Activated T-cell treated with anti-CD3 and anti-CD28 coated beads for 48 hours (primary cell): ENCODE measurements around the gene GALNT9.

Experiments used
- DNase-seq: peaks from one replicate; pipeline ENCODE4 v3.0.0-alpha.2; 2020; ENCODE audit warnings: low read depth

GALNT9 gene

DNA sequence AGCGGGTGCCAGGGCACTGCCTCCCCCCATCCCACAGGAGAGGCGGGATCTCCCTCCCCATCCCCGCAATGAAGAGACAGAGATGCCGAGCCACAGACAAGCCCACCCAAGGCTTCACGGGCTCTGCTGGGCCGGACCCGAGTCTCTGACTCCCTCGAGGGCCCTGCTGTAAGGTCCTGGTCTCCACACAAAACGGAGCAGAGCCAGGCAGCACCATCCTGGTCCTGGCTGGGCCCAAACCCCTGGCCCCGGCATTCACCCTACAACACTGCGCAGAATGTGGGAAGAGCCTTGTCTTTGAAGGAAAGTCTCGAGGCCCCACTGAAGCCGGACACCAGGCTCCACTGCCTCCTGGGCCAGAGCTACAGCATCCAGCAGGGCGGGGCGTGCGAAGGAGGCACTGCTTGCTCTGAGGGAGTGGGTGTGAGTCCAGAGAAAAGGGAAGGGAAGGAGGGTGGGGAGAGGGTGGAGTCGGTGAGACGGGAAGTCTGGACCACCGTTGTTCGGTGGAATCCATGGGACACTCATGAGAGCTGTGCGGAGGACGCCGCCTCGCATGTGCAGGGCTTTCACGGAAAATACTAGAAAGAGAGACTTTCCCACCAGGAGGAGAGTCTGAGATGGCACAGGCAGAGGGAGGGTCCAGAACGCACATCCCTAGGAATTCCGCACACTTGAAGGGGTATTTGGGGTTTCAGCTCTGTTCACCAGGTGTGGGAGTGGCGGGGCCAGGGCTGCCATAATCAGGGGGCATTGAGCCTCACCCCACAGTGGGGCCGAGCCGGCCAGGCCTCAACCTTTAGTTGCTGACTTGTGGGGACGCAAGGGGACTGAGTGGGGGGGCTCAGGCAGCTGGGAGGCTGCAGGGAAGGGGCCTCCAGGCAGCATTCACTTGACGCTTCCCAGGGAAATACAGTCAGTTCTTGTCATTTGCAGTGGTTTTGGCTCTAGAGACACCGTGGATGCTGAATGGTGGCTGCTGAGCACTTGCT is 36.8 kb downstream of the GALNT9 start:
- DNase-seq: no peak

DNA sequence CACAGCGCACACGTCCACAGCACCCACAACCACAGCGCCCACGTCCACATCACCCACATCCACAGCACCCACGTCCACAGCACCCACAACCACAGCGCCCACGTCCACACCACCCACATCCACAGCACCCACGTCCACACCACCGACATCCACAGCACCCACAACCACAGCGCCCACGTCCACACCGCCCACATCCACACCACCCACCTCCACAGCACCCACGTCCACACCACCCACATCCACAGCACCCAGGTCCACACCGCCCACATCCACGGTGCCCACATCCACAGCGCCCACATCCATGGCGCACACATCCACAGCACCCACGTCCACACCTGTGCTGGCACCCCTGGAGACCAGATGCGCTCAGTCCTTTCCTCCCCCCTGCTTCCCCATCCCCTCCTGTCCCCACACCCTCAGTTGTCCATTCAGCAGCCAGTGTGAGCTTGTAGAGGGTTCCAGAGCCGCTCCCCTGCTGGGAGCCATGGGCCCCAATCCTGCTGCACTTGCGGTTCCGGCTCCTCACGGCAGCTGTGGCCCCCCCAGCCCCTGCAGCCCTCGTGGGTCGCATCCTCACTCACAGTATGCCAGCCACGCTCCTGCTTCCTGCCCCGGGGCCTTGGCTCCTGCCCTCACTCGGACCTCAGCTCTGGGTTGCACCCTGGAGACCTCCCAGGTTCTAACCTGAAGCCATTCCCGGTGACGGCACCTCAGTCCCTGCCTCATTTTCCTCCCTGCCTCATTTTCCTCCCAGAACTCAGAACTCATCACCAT is 37.8 kb downstream of the GALNT9 start:
- DNase-seq: no peak

DNA sequence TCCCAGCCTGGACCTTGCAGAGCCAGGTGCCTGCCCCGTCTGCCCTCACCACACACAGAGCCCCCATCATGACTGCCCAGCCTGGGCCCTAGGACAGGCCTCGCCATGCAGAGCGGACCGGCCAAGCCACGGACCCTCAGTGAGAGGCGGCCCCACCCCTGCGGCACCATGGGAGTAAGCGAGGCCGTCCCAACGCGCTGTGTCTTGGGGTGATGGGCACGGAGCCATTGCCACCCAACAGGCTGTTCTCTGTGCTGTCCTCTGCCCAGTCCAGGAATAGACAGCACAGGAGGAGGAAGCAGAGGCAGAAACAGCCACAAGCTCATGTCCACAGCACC is 39.2 kb downstream of the GALNT9 start:
- DNase-seq: no peak

DNA sequence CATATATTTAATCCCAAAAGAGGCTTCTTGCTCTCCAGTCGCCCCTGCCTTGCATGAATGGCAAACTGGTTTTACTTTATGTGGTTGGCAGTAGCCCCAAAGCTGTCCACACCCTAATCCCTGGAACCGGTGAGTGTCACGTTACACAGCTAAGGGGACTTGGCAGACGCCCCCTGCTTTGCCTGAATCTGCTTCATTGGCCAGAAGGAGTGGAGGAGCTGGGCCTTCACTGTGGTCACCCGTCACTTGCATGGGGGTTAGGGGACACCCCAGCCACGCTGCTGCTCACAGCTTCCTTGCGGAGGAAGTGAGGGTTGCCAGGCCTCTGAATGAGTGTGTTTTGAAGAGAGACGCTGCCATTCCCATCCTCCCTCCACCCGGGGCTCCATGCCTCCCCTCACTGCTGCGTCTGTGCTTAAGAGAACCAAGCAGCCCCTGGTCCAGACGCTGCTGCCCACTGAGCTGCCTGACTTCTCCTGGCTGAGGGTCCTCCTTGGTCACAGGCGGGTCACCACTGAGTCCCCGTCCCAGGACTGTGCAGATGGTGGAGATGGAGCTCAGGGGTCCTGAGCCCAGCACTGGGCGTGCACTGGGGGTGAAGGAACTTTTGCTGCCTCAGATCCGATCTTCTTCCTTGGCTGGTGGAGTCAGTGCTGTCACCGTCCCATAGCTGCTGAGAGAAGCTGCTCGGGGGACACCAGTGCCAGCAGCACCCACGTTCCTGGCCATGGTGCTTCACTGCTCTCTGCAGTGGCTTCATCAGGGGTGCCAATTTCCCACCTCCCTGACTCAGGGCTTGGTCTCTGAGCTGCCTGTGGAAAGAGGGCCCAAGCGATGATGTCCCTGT is 39.8 kb downstream of the GALNT9 start:
- DNase-seq: no peak

DNA sequence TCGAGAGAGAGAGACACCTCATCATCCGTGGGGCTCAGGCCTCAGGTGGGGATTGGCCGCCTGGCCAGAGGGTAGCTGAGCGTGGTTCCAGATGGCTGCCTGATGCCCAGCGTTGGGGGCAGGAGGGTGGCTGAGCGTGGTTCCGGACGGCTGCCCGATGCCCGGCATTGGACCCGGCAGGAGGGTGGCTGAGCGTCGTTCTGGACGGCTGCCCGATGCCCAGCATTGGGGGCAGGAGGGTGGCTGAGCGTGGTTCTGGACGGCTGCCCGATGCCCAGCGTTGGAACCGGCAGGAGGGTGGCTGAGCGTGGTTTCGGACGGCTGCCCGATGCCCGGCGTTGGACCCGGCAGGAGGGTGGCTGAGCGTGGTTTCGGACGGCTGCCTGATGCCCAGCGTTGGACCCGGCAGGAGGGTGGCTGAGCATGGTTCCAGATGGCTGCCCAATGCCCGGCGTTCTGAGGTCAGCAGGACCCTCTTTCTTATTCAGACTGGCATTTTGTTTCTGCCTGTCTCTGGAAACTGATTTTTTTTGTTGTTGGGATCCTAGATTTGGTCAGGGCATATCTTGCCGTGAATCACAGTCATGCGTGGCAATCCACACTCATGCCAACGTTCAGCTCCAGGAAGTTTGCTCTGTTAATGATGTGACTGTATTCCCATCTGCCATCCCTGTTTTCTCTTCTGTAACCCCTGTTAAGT is 40.7 kb downstream of the GALNT9 start:
- no peak for DNase-seq

DNA sequence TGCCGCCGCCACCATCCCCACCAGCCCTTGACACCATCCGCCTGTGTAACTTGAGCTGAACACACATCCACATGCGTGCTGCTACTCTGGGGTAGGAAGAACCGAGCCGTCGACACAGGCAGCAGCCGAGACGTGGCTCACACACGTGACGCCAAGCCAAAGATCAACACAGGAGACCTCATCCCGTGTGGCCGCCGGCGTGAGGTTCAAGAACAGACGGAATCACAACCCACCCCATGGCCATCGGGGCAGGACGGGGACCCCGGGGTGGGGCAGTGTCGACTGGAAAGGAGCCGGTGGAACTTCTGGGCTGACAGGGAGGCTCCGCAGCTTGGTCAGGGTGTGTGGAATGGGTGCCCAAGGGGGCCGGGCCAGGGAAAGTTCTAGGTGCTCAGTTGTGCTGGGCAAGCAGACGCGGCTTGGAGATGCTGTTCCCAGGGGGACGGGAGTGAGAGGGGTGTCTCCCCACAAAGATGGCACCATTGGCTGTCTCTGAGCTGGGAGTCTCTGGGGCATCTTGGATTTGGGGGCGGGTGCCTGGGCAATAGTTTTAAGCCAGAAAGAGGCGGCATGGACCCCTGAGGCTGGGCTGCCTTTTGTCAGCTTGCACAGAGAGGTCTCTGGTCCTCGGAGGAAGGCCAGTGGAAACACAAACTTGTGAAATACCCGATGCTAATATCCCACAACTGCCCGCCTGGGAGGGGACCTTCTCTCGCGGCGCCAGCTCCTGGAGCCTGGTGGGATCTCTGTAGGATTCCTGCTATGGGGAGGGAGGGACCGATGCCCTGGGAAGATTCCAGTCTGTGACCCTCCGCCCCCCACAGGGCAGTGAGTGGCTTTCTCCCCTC is 41.8 kb downstream of the GALNT9 start:
- no peak for DNase-seq

DNA sequence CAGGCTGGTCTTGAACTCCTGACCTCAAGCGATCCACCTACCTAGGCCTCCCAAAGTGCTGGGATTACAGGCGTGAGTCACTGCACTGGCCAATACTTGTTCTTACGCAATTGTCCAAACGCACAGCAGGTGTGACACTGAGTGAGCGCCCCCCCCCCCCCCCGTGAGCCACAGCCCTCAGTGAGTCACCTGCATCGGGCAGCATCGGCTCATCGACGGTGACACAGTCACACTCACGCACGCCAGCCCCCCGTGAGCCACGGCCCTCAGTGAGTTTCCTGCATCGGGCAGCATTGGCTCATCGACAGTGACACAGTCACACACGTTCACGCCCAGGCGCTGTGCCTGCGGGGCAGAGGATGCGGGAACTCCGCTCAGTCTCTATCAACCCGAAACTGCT is 42.5 kb downstream of the GALNT9 start:
- no peak for DNase-seq

DNA sequence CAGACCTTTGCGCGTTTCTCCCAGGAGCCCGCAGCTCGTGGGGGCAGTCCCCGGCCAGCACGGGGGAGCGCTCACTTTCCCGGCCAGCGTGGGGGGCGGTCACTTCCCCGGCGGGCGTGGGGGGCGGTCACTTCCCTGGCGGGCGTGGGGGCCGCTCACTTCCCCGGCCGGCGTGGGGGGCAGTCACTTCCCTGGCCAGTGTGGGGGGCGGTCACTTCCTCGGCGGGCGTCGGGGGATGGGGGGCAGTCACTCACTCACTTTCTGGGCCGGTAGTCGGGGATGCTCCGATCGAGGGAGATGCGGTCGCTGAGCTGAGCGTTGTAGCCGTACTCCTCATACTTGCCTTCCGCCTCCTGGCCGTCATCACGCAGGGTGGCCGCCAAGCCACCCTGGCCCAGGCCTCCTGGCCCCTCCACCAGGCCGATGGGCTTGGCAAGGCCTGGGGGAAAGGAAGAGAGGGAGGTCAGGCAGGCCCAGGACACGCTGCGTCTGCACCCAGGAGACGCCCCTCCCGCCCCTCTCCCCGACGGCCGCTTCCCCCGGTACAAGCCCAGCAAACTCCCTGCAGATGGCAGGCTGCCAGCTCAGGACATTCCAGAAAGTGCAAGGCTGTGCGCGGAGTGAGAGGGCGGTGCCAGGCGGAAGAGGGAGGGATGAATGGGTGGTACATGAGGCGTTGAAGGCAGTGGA is 43.3 kb downstream of the GALNT9 start:
- no peak for DNase-seq

DNA sequence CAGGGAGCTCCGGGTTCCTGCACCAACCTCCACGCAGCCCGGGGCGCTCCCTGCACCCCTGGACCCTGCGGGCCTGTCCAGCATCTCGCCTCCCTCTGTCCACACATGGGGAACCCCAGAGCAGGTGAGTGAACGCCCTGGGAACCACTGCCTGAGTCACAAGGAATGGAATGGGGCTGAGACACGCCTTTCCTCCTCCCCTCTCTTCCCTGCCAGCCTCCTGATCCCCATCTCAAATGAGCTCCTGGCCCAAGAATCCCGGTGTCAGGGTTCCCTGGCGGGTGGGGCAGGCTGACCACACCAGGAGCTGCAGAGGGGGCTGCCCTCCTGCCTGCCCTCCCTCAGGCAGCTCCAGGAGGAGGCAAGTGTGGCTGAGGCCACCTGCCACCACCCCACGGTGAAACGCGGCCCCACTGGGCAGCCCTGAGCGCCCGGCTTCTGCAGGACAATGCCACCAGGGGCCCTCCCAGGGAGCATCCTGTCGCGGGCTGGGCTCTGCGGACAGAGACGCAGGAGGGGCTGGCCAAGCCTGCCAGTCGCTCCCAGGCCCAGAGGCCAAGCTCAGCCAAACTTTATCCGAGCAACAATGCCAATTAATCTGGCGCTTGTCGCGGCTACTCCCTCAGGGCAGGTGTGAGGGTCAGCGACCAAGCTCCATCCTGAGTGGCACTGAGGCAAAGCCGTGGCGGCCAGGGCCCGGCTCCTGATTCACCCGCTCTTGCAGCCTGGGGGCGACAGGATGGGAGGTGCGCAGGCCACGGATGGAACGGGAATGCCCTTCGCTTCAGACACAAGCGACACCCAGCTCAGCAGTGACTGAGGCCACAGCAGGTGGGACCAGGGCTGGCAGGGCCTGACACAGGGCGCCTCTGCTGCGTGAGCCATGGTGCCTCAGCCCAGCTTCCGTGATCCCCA is 44.3 kb downstream of the GALNT9 start:
- no peak for DNase-seq

DNA sequence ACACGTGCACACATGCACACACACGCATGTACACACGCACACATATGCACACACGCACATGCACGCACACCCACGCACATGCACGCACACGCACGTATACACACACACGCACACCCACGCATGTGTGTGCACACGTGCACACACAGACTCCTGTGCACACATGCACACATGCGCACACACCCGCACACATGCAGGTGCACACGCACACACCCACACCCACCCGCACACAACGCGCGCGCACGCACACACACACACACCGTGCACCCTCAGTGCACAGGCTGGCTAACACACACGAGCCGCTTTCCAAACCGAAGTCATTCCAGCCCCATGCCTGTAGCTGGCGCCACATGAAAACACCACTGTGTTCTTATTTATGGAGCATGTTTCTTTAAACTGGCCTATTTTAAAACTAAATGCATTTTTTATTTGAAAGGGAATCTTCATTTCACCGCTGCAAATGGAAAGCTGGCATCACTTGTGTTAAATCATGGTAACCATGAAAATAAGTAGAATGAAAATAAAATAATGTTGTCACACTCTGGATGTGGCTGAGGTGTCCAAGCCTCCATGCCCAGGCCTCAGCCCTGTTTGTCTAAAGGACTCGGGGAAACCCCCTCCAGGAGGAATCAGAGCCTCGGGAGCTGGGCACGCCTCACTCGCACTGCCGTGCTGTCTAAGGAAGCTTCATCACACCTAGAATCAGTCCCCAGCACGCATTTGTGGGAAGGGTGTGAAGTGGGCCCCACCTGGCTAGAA is 45.1 kb downstream of the GALNT9 start:
- DNase-seq: no peak

DNA sequence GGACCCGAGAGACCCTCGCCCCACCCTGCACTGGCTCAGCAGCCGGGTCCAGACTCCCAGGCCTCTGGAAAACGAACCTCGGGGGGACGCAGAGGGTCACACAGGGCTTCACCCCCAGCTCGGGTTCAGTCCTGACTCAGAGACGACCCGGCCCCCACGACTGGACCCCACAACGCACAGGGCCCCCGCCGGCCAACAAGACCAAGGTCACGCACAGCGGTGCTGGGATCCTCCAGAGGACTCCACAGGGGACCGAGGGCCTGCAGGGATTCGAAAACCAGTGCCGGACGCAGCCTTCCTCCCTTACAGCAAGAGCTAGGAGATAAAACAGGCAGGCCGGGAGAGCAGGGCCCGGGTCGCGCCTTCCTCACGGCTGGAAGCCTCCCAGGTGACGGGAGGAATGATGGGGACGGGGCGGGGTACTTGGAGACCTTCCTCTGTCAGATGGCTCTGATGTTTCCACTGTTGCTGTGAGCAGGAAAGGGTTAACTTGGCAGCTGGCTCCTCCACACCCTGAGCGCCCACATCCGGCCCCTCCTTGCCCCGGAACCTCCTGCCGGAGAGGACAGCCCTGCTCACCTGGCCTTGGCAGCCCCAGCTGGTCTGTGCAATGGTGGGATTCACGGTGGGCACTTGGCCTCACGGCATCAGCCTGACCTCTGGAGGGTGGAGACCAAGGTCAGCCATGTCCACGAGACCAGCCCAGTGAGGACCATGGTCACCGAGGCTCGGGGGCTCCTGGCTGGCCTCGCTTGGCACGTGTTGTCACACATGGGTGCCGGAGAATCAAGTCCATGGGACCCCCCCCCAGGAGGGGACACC is 46.2 kb downstream of the GALNT9 start:
- no peak for DNase-seq

DNA sequence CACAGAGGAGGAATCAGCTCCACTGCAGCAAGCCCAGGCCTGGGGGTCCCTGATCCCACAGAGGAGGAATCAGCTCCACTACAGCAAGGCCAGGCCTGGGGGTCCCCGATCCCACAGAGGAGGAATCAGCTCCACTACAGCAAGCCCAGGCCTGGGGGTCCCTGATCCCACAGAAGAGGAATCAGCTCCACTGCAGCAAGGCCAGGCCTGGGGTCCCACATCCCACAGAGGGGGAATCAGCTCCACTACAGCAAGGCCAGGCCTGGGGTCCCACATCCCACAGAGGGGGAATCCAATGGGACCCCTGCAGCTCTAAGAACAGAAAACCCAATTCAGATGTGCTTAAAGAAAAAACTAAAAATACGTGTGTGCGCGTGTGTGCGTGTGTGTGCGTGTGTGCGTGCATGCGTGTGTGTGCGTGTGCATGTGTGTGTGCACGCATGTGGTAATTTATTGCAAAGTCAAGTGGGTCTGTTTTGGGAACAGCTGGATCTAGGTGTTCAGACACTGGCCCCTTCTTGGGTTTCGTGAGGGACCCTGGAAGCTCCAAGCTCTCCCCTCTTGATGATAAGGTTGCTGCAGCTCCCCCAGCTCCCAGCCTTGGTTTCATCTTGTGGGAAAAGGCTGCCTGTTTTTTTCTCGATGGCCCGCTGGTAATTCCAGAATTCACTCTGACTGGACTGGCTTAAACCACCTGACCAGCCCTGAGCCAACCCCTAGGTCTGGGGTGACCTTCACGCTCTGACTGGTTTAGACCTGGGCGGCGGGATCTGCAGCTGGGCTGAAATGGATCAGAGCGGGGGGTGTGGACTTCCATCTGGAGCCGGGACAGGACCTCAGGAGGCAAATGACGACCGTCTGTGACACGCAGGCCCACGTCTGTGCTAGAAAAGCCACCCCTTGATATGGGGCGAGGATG is 47.1 kb downstream of the GALNT9 start:
- DNase-seq: no peak

DNA sequence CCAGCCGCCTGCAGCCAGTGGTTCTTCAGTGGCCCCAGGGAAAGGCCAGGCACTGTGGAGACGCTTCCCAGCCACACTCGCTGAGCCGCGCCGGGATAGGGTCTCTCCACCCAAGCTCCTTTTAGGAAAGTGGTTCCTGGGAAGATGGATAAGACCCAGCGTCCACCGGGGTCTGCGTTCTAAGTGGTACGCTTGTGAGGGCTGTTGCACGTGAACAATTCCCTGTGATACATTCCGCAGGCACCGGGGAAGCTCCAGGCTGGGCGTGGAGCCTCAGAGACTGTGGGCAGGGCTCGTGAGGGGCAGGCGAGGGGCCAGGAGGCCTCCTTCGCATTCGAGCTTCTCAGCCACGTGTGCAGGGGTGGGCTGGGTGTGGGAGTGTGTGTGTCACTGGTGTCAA is 48.4 kb downstream of the GALNT9 start:
- DNase-seq: no peak

DNA sequence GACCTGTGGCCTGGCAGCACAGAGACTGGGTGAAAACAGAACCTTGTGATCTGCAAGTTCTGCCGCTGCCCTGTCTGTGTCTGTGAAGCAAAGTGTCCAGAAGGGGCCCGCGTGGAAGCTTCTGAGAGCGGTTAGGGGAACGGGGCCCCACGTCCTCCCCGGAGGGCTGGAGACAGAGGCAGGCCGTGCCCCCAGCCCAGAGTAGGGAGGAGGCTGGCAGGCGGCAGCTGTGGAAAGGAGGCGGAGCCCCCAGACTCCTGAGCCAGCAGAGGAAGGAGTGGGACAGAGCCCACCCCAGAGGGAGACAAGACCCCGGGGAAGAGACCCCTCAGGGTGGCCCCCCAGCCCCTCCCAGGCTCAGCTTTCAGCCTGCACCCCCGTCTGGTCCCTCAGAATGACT is 49.0 kb downstream of the GALNT9 start:
- DNase-seq: no peak

DNA sequence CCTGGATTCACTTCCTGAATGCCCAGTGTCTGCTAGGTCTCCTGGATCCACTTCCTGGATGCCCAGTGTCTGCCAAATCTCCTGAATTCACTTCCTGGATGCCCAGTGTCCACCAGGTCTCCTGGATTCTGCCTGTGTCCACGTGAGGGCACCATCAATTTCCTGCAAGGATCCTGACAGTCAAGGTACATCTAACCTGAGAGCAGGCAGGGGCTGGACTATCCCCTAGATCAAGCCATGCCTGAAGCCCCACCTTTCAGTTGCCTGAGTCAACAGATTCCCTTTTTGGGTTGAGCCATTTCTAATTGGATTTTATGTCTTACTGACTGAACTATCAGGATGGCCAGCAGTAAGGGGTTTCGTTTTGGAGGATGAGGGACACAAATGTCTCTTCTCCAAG is 49.5 kb downstream of the GALNT9 start:
- DNase-seq: no peak

DNA sequence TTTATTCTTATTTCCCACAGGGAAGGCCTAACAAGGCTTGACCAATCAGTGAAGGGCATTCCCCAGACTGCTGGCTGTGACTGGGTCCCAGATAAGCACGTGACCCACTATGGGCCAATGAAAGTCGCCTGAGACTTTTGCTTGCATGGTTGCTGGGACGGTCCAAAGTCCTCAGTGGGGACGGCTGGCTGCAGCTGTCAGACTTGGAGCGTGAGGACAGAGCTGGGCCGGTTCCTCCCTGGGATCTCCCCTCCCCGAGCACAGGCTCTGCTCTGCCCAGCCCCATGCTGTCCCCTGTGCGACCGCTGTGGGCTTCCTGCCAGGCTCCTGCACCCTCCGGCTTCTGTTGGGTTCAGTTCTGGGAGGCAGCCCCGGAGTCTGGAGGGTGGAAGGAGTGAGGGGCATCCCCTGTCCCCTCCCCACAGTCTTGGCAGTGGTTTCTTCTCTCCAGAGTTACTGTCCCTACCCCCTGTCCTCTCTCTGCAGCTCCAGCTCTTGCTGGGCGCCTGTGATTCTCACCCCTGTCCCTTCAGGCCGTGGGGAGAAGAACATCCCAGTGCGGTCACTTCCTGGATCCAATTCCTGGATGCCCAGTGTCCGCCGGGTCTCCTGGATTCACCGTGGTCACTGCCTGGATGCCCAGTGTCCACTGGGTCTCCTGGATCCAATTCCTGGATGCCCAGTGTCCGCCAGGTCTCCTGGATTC is 50.1 kb downstream of the GALNT9 start:
- DNase-seq: no peak
